ENCODE data around the gene SPRYD4.
"Not testable (repeated sequence)": the region's sequence is repeated elsewhere in the genome, so short reads cannot be mapped to it uniquely, and the experiment has no call there.

Gene SPRYD4
- 17.5 to 24.5 reads per million in 2 experiments for total RNA-seq

DNA sequence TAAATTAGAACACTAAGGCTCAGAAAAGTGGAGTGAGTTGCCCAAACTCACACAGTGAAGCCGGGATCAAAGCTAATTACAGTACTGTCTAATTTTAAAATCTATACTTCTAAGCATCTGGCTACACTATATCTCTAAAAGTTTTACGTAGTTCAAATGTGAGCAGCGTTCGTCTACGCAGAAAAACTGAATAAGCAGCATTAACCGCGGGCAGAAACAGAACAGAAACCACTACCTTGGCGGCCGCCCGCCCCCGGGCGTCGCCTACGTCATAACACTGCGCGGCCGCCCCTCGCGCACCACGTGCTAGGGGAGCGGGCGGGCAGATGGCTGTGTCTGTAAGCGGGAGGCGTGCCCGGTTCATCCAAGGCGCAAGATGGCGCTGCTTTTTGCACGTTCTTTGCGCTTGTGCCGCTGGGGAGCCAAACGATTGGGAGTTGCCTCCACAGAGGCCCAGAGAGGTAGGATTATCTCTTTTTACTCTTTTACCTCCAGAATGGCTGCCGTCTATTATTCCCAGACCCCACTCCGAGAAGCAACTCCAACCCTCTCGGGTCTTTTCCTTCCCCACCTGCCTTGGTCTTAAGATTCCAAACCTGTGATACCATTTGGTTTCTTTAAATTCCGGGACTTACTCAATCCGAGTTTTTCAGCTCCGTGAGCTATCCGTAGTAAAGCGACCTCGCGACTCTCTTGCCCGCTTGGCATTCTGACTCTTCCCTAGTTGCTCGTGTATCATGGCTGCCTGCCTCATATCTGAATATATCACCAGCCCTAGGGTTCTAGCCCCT lies at the start of gene SPRYD4:
TSS of gene SPRYD4 (plus strand) at position 363 of the 791 bp plus-strand sequence. CDS start at position 377, 14 bp downstream.
- DNase-seq (ENCODE audit: low read depth): peak; percentile 91

DNA sequence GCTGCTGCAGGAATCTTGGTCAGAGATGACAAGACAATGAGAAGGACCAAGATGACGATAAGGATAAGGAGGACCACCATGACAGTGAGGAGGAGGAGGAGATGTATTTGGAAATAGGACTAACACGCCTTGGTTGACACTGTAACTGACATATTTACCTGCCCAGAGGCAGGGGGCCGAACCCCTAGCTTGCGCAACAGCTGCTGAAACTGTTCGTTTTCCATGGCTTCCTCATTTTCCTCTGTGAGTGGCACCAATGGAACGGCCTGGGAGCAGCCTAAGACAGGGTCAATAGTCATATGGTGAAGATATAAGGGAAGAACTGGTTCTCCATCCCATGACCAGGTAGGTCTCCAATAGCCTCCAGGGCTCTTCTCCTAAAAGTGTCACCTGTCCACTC lies 48.0 kb upstream of the SPRYD4 start:
- DNase-seq (ENCODE audit: low read depth): no peak

DNA sequence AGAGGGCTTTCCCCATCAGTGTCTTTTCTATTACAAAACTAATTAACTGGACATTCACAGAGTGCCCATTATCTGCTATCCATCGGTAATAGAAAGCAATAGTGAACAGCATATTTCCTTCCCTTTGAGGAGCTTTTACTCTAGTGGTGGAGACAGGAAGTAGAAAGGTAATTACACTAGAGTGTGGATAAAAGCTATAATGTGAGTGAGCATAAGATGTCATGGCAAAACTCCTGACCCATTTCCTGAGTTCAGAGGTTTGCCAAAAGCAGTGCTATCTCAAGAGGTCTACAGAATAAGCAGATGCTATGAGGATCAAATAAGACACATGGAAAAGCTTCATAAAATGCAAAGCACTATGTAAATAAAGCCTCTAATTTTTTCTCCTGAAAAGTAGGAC lies 43.2 kb upstream of the SPRYD4 start:
- no peak for DNase-seq (ENCODE audit: low read depth)

DNA sequence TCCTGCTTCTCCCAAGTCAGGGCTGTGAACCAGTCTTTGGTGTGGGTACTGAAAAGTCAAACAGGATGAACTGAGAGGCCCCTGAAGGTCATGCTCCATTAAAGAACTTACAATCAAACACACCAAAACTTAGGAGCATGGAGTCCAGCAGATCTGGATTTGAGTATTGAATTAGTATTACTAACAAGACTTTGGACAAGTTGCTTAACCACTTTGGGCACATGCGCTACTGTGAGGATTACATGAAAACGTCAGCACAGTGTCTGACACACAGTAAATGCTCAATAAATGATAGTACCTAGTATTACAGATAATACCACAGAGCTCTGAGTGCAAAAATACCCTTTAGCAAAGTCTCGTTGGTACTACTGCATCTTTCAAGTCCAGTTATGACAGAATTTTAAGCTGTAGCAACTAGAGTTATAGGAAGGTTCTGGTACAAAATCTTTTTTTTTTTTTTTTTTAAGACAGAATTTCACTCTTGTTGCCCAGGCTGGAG lies 42.4 kb upstream of the SPRYD4 start:
- DNase-seq (ENCODE audit: low read depth): no peak

DNA sequence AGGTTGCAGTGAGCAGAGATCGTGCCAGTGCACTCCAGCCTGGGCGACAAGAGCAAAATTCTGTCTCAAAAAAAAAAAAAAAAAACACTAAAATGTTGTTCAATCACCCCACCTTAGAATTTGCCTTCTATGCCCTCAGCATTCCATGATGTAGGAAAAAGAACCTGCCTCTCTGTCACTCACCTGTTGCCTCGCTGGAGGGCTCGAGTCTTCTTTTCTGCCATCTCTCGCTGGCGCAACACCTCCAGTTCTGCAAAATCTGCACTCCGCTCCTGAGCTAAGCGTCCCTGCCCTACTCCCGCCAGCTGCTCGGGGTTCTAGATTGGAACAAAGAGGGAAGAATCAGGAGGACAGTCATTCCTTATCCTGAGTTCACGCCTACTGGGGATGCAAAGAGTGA lies 37.1 kb upstream of the SPRYD4 start:
- no peak for DNase-seq (ENCODE audit: low read depth)

DNA sequence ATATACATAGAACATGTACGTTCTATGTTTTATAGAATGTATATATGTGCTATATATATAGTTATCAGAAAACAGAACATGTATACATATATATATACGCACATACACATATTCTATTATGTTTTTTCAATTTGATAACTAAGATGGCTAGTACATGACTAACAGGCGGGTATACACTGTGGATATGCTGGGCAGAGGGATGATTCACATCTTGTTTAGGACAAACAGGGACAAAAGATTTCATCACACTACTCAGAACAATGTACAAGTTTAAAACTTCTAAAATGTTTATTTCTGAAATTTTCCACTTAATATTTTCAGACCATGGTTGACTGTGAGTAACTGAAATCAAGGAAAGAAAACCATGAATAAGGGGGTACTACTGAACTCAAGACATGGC lies 36.5 kb upstream of the SPRYD4 start:
- no peak for DNase-seq (ENCODE audit: low read depth)

DNA sequence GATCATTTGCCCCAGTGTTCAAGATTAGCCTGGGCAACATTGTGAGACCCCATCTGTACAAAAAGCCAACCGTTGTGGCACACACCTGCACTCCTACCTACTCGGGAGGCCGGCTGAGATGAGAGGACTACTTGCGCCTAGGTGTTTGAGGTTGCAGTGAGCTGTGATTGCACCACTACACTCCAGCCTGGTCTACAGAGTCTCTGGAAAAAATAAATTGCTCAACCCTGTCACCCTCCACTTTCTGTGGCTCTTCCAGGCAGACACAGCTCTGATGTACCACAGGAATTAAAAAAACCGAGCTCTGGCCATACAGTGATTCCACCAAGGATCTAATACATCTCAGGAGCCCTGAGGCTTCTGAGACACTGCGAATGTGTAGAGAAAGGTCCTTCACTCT lies 33.5 kb upstream of the SPRYD4 start:
- DNase-seq (ENCODE audit: low read depth): no peak

DNA sequence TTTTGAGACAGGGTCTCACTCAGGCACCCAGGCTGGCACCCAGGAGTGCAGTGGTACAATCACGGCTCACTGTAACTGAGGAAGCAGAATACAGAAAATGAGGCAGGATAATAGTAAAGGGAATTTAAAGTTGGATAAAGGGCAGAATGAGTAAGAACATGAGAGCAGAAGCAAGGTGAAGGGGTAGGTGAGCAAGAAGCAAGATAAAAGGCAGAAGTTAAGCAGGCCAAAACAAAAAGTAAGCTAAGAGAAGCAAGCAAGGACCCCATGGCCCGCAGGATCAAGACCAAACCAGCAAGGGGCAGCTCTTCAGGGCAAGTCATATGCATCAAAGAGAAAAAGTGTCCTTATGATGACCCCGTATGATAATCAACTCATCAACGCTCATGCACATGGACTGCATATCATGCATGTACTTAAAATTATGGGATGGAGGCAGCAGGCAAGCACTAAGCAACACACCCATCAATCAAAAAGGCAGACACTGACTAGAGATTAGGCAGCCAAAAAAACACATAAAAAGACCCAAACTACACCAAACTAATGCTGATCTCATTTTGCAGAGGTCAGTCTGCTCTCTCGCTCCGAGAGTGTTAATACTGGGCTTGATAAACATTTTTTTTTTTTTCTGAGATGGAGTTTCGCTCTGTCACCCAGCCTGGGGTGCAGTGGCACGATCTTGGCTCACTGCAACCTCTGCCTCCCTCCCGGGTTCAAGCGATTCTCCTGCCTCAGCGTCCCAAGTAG lies 30.8 kb upstream of the SPRYD4 start:
- DNase-seq (ENCODE audit: low read depth): no peak

DNA sequence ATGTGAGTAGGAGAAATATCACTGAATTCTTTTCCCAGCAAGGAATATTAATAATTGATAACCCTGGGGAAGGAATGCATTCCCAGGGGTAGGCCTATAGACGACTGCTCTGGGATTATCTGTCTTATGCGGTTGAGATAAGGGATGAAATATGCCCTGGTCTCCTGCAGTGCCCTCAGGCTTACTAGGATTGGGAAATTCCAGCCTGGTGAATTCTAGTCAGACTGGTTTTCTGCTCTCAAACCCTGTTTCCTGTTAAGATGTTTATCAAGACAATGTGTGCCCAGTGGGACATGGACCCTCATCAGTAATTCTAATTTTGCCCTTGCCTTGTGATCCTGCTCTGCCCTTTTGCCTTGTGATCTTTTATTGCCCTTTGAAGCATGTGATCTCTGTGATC lies 25.2 kb upstream of the SPRYD4 start:
- DNase-seq (ENCODE audit: low read depth): not testable (repeated sequence)

DNA sequence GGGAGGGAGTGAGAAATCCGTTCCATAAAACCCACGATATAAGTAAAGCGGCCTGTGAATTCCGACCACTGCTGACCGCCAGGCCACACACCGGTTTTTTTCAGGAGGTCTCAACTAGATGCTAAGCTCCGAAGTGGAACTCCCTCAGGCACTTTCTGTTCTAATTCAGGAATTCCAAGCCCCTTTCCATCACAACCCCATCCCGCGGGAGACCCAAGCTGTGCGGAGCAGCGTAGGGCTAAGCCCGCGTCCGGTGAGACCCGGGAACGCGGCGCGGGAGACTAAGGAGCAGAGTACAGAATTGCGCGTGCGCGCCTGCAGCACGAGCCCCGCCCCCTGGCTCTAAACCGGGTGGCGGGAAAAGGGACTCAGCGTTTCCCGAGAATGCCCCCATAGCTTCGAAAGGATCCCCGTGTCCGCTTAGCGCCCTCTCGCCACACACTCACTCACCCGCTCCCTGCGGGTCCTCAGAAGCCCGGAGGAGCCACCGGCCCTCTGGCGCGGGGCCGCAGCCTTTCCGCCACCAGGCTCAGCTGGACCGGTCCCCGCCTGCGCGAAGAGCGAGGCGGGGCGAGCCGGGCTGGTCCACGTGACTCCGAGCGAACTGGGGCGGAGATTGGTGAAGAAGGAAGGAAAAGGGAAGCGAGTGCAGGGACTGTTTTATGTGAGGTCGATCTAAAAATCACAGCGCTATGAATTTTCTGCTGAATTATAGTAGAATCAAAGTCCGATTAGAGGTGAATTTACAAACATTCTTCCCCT lies 19.3 kb upstream of the SPRYD4 start, which contains the start of gene TIMELESS:
TSS of gene TIMELESS (minus strand) at position 567 of the 762 bp plus-strand sequence. CDS start 15,256 bp downstream, outside the sequence.
- DNase-seq (ENCODE audit: low read depth): peak; percentile 77

DNA sequence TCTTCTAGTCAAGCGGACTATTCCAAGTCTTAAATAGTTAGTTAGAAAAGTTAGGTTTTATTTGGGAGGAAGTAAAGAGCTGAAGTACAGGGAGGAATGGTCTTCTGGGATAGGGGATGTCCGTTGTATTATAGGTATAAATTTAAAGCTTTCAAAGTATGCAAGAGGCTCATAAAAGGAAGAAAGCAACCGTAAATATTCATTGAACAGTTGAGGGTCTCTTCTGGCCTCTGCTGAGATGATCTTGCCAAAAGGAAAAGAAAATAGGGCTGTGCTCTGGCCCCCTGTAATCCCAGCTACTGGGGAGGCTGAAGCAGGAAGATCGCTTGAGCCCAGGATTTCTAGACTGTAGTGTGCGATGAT lies 18.8 kb upstream of the SPRYD4 start:
- DNase-seq (ENCODE audit: low read depth): no peak

DNA sequence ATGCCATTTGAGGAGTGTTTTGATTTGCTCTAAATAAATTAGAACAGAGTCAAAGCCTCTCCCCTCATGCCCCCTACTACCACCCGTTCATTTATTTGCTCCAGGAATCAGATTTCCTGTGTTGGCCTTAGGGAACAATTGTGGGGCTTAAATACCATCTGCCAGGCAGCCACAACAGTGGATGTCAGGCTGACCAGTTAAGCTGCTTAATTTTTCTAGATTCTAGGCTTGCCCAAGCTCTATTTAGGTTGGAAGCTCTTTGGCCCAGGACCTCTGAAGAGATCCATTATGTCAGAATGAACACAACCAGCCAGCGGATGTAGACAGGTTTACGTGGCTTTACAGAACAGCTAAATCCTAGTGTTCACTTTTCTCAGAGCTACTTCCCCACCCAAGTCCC lies 18.1 kb upstream of the SPRYD4 start:
- DNase-seq (ENCODE audit: low read depth): no peak

DNA sequence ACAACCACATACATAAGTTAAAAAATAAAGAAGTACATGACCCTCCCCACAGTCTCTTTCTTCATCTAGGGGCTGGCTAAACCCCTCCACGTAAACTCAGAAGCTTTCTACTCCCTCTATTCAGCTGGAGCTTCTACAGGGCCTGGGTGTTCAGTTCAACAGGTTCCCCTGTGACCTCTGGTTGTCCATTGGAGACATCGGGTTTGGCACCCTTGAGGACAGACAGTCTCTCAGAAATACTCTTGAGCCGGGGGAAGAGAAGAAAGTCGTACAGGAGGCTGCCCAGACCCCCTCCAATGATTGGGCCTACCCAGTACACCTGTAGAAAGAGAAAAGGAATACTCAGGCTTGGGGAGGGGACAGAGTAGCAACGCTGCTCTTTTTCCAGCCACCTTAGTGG lies 17.2 kb upstream of the SPRYD4 start:
- no peak for DNase-seq (ENCODE audit: low read depth)

DNA sequence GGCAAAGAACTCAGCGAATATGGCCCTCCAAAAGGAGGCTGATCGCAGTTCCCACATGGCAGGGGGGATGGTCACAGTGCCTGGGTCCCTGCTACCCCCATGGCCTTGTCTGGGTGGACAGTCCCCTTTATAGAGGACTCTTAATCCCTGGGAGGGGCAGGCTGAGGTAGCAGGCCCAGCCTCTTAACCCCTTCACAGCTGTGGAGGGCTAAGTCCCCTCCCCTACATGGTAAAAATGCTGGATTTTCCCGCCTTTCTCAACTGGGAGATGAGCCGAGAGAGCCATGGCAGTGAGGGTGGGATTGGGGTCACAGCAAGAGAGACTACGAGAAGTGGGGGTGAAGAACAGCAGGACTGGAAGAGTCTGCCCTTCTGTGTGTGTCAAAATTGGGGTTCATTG lies 13.8 kb upstream of the SPRYD4 start, which contains the start of gene MIP:
TSS of gene MIP (minus strand) at position 101 of the 400 bp plus-strand sequence. CDS start at position 57, 44 bp downstream.
- no peak for DNase-seq (ENCODE audit: low read depth)

DNA sequence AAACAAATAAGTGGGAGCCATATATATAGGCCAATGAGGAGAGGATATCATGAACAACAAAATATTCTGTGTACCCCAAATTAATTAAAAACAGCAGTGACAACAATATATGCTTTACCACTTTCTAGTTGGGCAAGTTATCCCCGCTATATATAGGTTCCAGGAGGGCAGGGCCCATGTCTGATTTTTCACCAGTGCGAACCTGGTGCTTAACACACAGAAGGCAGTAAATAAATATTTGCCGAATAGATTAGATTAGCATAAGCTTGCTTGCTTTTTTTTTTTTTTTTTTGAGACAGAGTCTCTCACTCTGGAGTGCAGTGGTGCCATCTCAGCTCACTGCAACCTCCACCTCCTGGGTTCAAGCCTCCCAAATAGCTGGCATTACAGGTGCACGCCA lies 10.6 kb upstream of the SPRYD4 start:
- no peak for DNase-seq (ENCODE audit: low read depth)

DNA sequence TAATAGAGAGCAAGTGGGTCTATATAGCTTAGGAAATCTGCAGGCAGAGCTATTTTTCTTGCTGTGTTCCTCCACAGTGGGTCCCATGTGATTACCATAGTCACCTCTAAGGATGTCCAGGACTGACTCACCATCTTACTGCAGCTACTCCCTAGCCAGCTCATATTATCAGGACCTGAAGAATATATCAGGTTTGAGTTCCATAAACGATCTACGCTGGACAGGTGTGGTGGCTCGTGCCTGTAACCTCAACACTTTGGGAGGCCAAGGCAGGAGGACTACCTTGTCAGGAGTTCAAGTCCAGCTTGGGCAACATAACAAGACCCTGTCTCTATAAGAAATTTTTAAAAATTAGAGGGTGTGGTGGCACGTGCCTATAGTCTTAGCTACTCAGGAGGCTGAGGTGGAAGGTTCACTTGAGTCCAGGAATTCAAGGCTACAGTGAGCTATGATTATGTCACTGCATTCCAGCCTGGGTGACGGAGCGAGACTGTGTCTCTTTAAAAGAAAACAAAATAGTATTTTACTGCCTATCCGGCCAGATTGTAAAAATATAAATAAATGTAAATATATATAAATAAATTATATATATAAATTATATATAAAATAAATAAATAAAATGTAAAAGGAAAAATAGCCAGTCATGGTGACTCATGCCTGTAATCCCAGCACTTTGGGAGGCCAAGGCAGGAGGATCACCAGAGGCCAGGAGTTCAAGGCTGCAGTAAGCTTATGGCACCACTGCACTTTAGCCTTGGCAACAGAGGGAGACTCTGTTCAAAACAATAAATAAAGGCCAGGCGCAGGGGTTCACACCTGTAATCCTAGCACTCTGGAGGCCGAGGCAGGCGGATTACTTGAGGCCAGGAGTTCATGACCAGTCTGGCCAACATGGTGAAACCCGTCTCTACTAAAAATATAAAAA lies 6.9 kb upstream of the SPRYD4 start:
- no peak for DNase-seq (ENCODE audit: low read depth)

DNA sequence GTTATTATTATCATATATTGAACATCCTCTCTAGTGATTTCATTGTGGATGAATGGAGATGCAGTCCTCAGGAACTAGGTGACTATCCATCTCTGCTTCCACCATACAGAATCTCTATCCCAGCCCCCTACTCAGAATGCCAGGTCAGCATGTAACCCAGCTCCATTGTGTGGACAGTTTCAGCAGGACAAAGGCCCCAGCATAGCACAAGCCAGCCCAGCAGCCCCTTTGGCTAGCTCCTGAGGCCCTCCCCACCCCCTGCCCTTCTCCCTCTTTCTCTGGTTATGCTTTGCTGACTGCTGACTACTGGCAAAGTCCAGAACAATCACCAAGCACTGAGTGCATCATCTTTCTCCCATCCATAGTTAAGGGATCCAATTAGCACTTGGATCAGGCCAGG lies 5.8 kb upstream of the SPRYD4 start:
- DNase-seq (ENCODE audit: low read depth): no peak

DNA sequence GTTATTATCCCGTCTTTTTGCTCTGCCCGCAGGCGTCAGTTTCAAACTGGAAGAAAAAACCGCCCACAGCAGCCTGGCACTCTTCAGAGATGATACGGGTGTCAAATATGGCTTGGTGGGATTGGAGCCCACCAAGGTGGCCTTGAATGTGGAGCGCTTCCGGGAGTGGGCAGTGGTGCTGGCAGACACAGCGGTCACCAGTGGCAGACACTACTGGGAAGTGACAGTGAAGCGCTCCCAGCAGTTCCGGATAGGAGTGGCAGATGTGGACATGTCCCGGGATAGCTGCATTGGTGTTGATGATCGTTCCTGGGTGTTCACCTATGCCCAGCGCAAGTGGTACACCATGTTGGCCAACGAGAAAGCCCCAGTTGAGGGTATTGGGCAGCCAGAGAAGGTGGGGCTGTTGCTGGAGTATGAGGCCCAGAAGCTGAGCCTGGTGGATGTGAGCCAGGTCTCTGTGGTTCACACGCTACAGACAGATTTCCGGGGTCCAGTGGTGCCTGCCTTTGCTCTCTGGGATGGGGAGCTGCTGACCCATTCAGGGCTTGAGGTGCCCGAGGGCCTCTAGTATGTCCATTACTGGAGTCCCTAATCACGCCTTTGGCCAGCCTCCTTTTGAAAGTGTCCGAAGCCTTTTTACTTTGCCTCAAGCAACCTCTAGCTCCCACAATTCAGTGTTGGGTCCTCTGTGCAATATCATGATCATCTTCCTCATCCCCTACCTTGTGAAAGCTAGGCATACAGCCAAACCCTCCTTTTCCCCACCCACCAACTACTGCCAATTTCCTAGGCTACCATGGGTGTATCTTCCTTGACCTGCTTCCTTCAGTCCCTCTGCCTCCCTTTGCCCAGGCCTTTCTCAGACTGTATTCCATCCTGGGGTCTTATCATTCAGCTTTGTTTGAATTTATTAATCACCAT lies 891 bp downstream of the SPRYD4 start:
- no peak for DNase-seq (ENCODE audit: low read depth)

DNA sequence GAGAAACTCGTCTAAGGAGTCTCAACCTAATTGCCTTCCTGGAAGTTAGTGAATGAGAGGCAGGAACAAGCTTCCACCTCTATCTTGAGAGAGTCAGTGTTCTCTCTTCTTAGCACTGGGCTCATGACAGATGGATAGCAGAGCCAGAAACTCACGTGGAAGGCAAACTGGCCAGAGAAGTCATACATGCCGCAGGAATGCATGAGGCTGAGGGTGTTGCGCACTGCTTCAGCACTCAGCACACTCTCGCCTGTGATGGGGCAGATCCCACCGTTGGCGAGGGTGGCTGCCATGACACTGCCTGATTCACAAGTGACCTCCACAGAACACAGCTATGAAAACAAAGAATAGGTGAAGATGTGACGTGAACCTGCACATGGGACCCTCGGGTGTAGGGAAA lies 6.0 kb downstream of the SPRYD4 start:
- no peak for DNase-seq (ENCODE audit: low read depth)

DNA sequence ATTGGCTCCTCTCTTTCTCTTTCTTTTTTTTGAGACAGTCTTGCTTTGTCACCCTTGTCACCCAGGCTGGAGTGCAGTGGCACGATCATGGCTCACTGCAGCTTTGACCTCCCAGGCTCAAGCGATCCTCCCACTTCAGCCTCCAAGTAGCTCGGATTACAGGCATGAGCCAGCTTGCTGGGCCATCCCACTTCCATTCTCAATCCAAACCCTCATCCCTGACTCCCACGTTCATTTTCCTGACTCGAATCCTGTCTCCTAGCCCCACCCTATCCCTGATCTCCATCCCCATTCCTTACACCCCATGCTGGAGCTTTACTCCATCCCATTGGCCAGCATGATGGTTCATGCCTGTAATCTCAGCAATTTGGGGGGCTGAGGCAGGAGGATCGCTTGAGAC lies 7.8 kb downstream of the SPRYD4 start:
- DNase-seq (ENCODE audit: low read depth): no peak

All from T follicular helper cell (primary cell).